IPS-18a (cell line): Measurements from ENCODE around the gene ATP5PD.
"Not testable (repeated sequence)": the region's sequence is repeated elsewhere in the genome, so short reads cannot be mapped to it uniquely, and the experiment has no call there.

Experiments used
- H3K27ac ChIP-seq: one replicate; pipeline ENCODE4 v1.5.1; 2013; ENCODE audit warnings: low read length
- H3K27me3 ChIP-seq: one replicate; pipeline ENCODE4 v1.6.1; 2013; ENCODE audit warnings: mild to moderate bottlenecking, low read length; ENCODE audit not compliant: control insufficient read depth, insufficient read depth
- H3K36me3 ChIP-seq: one replicate; pipeline ENCODE4 v1.6.1; 2013; ENCODE audit warnings: low read depth, low read length; ENCODE audit not compliant: control insufficient read depth
- H3K4me1 ChIP-seq: one replicate; pipeline ENCODE4 v1.6.1; 2013; ENCODE audit warnings: low read depth, low read length; ENCODE audit not compliant: control insufficient read depth
- H3K4me3 ChIP-seq: one replicate; pipeline ENCODE4 v1.5.1; 2013; ENCODE audit warnings: low read length
- H3K9ac ChIP-seq: one replicate; pipeline ENCODE4 v1.6.1; 2013; ENCODE audit warnings: mild to moderate bottlenecking, low read length, moderate library complexity
- H3K9me3 ChIP-seq: one replicate; pipeline ENCODE4 v1.6.1; 2013; ENCODE audit warnings: low read depth, low read length; ENCODE audit not compliant: control insufficient read depth

Gene ATP5PD

DNA sequence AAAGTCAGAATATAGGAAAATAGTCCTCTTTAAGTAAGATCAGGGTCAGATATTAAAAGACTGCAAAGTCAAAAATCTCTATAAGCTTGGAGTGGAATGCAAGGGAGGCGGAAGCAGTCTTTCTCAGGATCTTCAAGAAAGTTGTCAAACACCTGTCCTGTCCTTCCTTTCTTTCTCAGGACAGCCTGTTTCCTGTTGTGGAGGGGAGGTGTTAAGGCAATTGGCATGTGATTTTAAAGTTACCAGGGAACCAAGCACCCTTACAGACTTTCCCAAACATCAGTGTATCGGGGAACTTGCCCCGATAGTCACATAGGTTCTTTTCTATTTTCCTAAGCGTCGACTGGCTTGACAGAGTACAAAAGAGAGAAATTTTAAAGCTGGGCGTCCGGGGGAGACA lies 2.1 kb downstream of the ATP5PD start:
- Histone ChIP-seq H3K4me3 (peak overlapping the region; percentile 39), H3K4me1 (peaks cover 22% of the 10 kb centered on the region)

GRCh38 chr17:75043789-75044188 lies 3.0 kb downstream of the ATP5PD start:
- not testable (repeated sequence) for H3K27me3 ChIP-seq, H3K9me3 ChIP-seq, H3K4me3 ChIP-seq, H3K9ac ChIP-seq, H3K27ac ChIP-seq
- Histone ChIP-seq H3K36me3 (peaks cover 35% of the 10 kb centered on the region), H3K4me1 (peaks cover 21% of the 10 kb centered on the region)

More for the DNA sequence above, 2.1 kb downstream of the ATP5PD start:
- Histone ChIP-seq H3K36me3 (peaks cover 36% of the 10 kb centered on the region), H3K9ac (peak overlapping the region; percentile 8), H3K27ac (peak overlapping the region; percentile 11), H3K9me3 (no peaks in the 10 kb centered on the region), H3K27me3 (no peaks in the 10 kb centered on the region)

- no peaks in the 10 kb centered on the region for H3K9me3 ChIP-seq
- H3K36me3 ChIP-seq: peaks cover 45% of the 10 kb centered on the region
- H3K27ac ChIP-seq: no peak overlapping the region
- peaks cover 12% of the 10 kb centered on the region for H3K4me1 ChIP-seq
- no peak overlapping the region for H3K4me3 ChIP-seq
- H3K27me3 ChIP-seq: no peaks in the 10 kb centered on the region
- no peak overlapping the region for H3K9ac ChIP-seq
Observed at GRCh38 chr17:75041656-75042280, 5.0 kb downstream of the ATP5PD start.

GRCh38 chr17:75039238-75039637 lies 7.5 kb downstream of the ATP5PD start:
- Histone ChIP-seq H3K36me3 (peaks cover 45% of the 10 kb centered on the region), H3K27me3 (no peaks in the 10 kb centered on the region)

GRCh38 chr17:75036643-75037268 lies 10.0 kb downstream of the ATP5PD start:
- H3K9me3 ChIP-seq: no peaks in the 10 kb centered on the region
- no peak overlapping the region for H3K27ac ChIP-seq
- H3K4me3 ChIP-seq: no peak overlapping the region
- no peaks in the 10 kb centered on the region for H3K27me3 ChIP-seq
- peaks cover 39% of the 10 kb centered on the region for H3K36me3 ChIP-seq
- peaks cover 5% of the 10 kb centered on the region for H3K4me1 ChIP-seq
- H3K9ac ChIP-seq: no peak overlapping the region

More at GRCh38 chr17:75039238-75039637, 7.5 kb downstream of the ATP5PD start:
- Histone ChIP-seq H3K4me1 (peaks cover 10% of the 10 kb centered on the region), H3K4me3 (no peak overlapping the region), H3K27ac (no peak overlapping the region), H3K9me3 (no peaks in the 10 kb centered on the region), H3K9ac (no peak overlapping the region)

DNA sequence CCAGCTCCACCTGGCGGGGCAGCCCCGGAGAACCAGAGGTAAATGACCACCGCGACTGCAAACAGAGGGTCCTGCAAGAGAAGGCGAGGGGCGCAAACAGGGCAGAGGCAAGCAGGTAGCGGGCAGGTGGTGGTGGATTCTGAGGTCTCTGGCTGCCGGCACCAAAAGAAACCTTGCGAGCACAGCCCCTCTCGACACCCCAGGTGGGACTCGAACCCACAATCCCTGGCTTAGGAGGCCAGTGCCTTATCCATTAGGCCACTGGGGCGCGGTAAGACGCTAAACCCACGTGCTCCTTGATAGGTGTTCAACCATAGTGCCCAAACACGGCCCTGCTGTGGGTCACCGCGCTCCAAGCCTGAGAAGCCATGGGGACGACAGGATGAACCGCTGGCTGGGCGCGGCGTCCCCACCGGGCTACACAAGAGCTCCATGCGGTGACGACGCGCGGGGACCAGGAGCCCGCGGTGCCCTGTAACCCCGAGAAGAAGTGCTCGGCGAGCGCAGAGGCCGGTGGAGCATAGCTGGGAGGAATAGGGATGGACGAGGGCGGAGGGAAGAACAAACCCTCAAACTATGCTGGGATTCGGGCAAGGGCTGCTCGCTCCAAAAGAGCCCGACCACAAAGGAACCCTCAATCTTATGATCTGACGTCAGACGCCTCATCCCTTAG lies 12.4 kb downstream of the ATP5PD start:
- Histone ChIP-seq H3K9me3 (peaks cover 3% of the 10 kb centered on the region), H3K4me1 (peaks cover 5% of the 10 kb centered on the region), H3K36me3 (peaks cover 18% of the 10 kb centered on the region), H3K27ac (peak overlapping the region; percentile 78), H3K9ac (peak overlapping the region; percentile 95), H3K4me3 (peak overlapping the region; percentile 90), H3K27me3 (no peaks in the 10 kb centered on the region)

DNA sequence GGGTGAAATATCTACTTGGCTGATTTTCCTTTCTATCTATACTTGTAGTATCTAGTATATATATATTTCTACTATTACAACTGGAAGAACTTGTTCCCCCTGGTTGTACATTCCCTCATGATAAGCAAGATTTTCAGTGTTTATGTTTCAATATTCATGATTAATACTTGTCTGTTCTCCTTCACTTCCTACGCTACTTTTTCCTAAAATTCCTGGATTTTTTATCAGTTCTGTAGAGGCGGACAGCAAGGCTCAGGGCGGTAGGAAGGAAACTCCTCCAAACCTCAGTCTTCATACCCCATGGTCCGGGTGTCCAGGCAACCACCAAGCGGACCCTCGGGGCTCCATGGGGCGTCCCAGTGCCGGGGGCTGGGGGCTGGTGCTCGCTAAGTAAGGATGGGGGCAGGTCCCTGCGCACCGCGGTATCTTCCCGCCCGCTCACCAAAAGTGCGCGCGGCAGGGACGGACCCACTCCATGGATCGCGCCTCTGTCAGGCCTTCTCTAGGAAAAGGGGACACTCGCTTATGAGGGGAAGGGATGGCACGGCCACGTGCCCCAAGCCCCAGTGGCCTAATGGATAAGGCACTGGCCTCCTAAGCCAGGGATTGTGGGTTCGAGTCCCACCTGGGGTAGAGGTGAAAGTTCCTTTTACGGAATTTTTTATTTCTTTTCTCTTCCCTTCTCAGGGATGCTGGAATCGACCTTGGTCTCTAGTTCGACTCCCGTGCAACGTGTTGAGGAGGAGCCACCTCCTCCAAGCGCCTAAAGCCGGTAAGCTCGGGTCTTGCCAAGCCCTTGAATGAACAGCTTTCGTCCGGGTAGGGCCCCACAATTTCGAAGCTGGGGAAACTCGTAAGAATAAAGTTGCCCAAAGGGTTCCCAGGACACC lies 13.2 kb downstream of the ATP5PD start:
- peak overlapping the region; percentile 95 for H3K9ac ChIP-seq
- H3K27me3 ChIP-seq: no peaks in the 10 kb centered on the region
- peak overlapping the region; percentile 90 for H3K4me3 ChIP-seq
- H3K36me3 ChIP-seq: peaks cover 10% of the 10 kb centered on the region
- peaks cover 3% of the 10 kb centered on the region for H3K9me3 ChIP-seq
- H3K4me1 ChIP-seq: peaks cover 5% of the 10 kb centered on the region
- H3K27ac ChIP-seq: peak overlapping the region; percentile 41

DNA sequence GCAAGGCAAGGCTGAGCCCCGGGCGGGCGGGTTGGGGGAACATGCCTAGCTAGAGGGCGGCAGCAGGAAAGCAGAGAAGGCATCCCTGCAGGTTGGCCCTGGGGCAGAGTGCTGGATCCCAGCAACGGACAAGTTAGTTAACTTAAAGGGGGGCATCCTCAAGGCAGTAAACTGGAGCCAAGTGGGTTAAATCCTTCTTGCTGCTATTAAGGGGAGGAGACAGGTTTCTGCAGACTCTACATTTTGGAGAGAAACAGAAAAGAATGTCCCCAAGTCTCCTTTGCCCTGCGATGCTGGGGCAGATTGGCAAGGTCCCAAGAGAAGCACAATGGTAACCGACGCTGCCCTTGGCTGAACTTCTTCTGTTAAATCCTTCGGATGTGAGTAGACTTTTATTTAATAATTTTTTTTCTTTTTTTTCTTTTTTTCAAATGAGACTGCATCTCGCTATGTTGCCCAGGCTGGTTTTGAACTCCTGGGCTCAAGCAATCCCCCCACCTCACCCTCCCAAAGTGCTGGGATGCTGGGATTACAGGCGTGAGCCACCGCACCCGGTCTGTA lies 14.0 kb downstream of the ATP5PD start:
- H3K9ac ChIP-seq: no peak overlapping the region

GRCh38 chr17:75031972-75032719 lies 14.6 kb downstream of the ATP5PD start:
- no peak overlapping the region for H3K27ac ChIP-seq
- H3K27me3 ChIP-seq: no peaks in the 10 kb centered on the region
- no peaks in the 10 kb centered on the region for H3K36me3 ChIP-seq
- peaks cover 3% of the 10 kb centered on the region for H3K9me3 ChIP-seq
- H3K9ac ChIP-seq: no peak overlapping the region
- no peak overlapping the region for H3K4me3 ChIP-seq
- H3K4me1 ChIP-seq: peaks cover 5% of the 10 kb centered on the region

More for the DNA sequence above, 14.0 kb downstream of the ATP5PD start:
- H3K4me1 ChIP-seq: peaks cover 5% of the 10 kb centered on the region
- H3K9me3 ChIP-seq: peaks cover 3% of the 10 kb centered on the region
- H3K36me3 ChIP-seq: peaks cover 5% of the 10 kb centered on the region
- peak overlapping the region; percentile 90 for H3K4me3 ChIP-seq
- H3K27ac ChIP-seq: no peak overlapping the region
- no peaks in the 10 kb centered on the region for H3K27me3 ChIP-seq

GRCh38 chr17:75030161-75030560 lies 16.6 kb downstream of the ATP5PD start:
- H3K4me1 ChIP-seq: no peaks in the 10 kb centered on the region
- H3K4me3 ChIP-seq: no peak overlapping the region
- peaks cover 3% of the 10 kb centered on the region for H3K9me3 ChIP-seq
- no peak overlapping the region for H3K9ac ChIP-seq
- H3K27ac ChIP-seq: no peak overlapping the region
- H3K36me3 ChIP-seq: no peaks in the 10 kb centered on the region
- no peaks in the 10 kb centered on the region for H3K27me3 ChIP-seq
